CD4-positive, alpha-beta memory T cell (primary cell): Measurements from ENCODE around the gene VENTX. TPM values are rescaled to one million over a fixed set of nuclear protein-coding genes. Genes with fewer than 3 reads are reported as not detected.
A peak's percentile ranks its signal among the peaks of the same experiment; 100 is the strongest.

Experiments used
- CTCF ChIA-PET: fragments of 350-600 bp; sonication (Branson Sonifier 250); formaldehyde crosslinking; loops from one replicate; lab custom pipeline; 2021; ENCODE audit warnings: inconsistent platforms; ENCODE audit not compliant: partially characterized antibody; lab: Charles Lee
- POLR2A ChIA-PET: fragments of 350-600 bp; sonication (Branson Sonifier 250); formaldehyde crosslinking; loops from one replicate; lab custom pipeline; 2021; ENCODE audit not compliant: partially characterized antibody; lab: Charles Lee
- DNase-seq, 5 donors: peaks; one replicate each; pipeline versions ENCODE4 v3.0.0 to v3.0.0-alpha.2; 2020 to 2022; ENCODE audit warnings: mixed read lengths in 1 of 5
- H3K27ac ChIP-seq: one replicate; pipeline ENCODE4 v1.7.0; 2013; ENCODE audit warnings: low read depth, low read length
- H3K27me3 ChIP-seq: 2 replicates; pipeline ENCODE4 v1.7.0; 2013; ENCODE audit warnings: mild to moderate bottlenecking, low read length, moderate library complexity; ENCODE audit not compliant: insufficient read depth
- H3K36me3 ChIP-seq: 2 replicates; pipeline ENCODE4 v1.7.0; 2013; ENCODE audit warnings: mild to moderate bottlenecking, low read length, moderate library complexity; ENCODE audit not compliant: insufficient read depth
- H3K4me1 ChIP-seq: 2 replicates; pipeline ENCODE4 v1.7.0; 2013; ENCODE audit warnings: mild to moderate bottlenecking, low read length, moderate library complexity; ENCODE audit not compliant: insufficient read depth
- H3K4me3 ChIP-seq, 2 donors: one replicate each; pipeline ENCODE4 v1.7.0; 2013; ENCODE audit warnings: low read length in 2 of 2, mild to moderate bottlenecking in 1 of 2
- H3K9me3 ChIP-seq, 2 donors: one replicate each; pipeline ENCODE4 v1.7.0; 2013; ENCODE audit warnings: low read length in 2 of 2, control low read depth in 1 of 2; ENCODE audit not compliant: control insufficient read depth in 1 of 2
- H3K27ac Mint-ChIP-seq, 7 donors: one replicate each; pipeline ENCODE4 v1.8.0; 2020 to 2021; ENCODE audit warnings: mixed read lengths in 7 of 7, mild to moderate bottlenecking in 6 of 7, inconsistent platforms in 3 of 7, moderate library complexity in 3 of 7
- H3K27me3 Mint-ChIP-seq, 2 donors: one replicate each; pipeline ENCODE4 v1.8.0; 2020 to 2021; ENCODE audit warnings: mixed read lengths in 2 of 2
- H3K36me3 Mint-ChIP-seq, 2 donors: one replicate each; pipeline ENCODE4 v1.8.0; 2020 to 2021; ENCODE audit warnings: mixed read lengths in 2 of 2, inconsistent platforms in 1 of 2, mild to moderate bottlenecking in 1 of 2
- H3K4me1 Mint-ChIP-seq, 4 donors: one replicate each; pipeline ENCODE4 v1.8.0; 2020 to 2021; ENCODE audit warnings: mixed read lengths in 4 of 4, mild to moderate bottlenecking in 1 of 4
- H3K4me3 Mint-ChIP-seq, 8 donors: one replicate each; pipeline ENCODE4 v1.8.0; 2020 to 2021; ENCODE audit warnings: mixed read lengths in 8 of 8, mild to moderate bottlenecking in 7 of 8, moderate library complexity in 6 of 8, inconsistent platforms in 3 of 8
- H3K9me3 Mint-ChIP-seq, 8 donors: one replicate each; pipeline ENCODE4 v1.8.0; 2020 to 2021; ENCODE audit warnings: mixed read lengths in 8 of 8, mild to moderate bottlenecking in 5 of 8, inconsistent platforms in 3 of 8, moderate library complexity in 1 of 8
- intact Hi-C: fragments of 100-400 bp; cut with micrococcal nuclease; formaldehyde crosslinking; loops from one replicate; pipeline ENCODE4 v1.15.1; 2023
- polyA plus RNA-seq, 2 donors: library from polyadenylated mRNA; unstranded; fragments of 300-500 nt; fragmentation: Illumina TruSeq; gene quantifications; one replicate each; pipeline ENCODE4 v1.2.3, GENCODE V29; 2021
- total RNA-seq, 2 experiments: library from RNA; stranded (reverse); gene quantifications; one replicate each; pipeline ENCODE4 v1.2.3, GENCODE V29; 2021

Gene VENTX
- total and polyA plus RNA-seq, 4 experiments from 2014 or later = not detected

- Histone ChIP-seq H3K9me3 (no peaks in the 10 kb centered on the region), H3K4me3 (peak overlapping the region in 1 of 2 donors; percentile 3), H3K27me3 (no peaks in the 10 kb centered on the region), H3K36me3 (peaks cover 26% of the 10 kb centered on the region), H3K27ac (peak overlapping the region; percentile 99), H3K4me1 (peaks cover 50% of the 10 kb centered on the region)
- H3K9me3 Mint-ChIP-seq = no peaks in the 10 kb centered on the region
- peak overlapping the region; percentile 95 to 99 (median 98) for H3K27ac Mint-ChIP-seq
- H3K36me3 Mint-ChIP-seq = peaks cover 7 to 37% of the 10 kb centered on the region in 2 donors
- ChIA-PET POLR2A (interaction anchor here (0.6 to 11.6 kb wide), 5 partner anchors 17 to 95 kb away, joined by 3 to 236 read pairs (median 5); partner anchors contain the start of genes CALY, ECHS1, TUBGCP2 and ZNF511), CTCF (interaction anchor here (0.9 to 3.1 kb wide), 10 partner anchors 11 to 135 kb away, joined by 3 to 16 read pairs (median 6); no protein-coding TSS in a partner anchor)
- peak in 1 of 5 donors; percentile 44 for DNase-seq
- intact Hi-C loops = no loop called here
- peak overlapping the region; percentile 80 to 96 (median 89) for H3K4me3 Mint-ChIP-seq
- H3K27me3 Mint-ChIP-seq = no peaks in the 10 kb centered on the region
- peaks cover 15 to 48% (median 35%) of the 10 kb centered on the region in 4 donors for H3K4me1 Mint-ChIP-seq
Observed at GRCh38 chr10:133277993-133278576, 40.4 kb downstream of the VENTX start.

DNA sequence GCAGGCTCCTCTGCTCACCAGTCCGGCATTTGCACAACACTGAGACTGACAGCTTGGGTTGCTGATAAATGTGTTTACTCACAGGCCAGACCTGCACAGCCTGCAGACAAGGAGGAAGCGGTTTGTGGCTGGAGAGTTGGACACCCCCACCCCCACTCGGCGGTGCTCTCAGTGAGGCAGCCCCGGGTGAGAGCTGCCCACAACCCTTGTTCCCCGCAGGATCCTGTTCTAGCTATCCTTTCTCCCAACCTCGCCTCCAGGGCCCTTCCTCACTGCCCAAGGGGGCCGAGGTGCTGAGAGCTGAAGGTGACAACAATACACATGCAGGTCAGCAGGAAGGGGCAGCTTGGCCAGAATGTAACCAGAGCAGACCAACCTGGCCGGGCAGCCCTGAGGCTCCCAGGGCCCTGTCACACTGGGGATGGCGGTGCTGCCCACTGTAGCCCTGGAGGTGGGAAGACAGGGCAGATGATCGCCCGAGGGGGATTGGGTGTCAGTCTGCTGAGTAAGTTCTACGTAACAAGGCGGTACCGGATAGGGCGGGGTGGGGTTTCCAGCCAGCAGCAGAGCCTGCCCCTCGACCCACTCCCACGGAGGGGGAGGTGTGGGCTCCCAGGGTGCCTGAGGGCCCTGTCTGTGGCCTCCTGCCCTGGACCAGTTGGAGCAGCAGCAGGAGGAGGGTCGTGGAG, 41.1 kb downstream of the VENTX start:
- no peaks in the 10 kb centered on the region for H3K9me3 Mint-ChIP-seq
- Histone ChIP-seq H3K27ac (peak overlapping the region; percentile 99), H3K4me1 (peaks cover 50% of the 10 kb centered on the region), H3K9me3 (no peaks in the 10 kb centered on the region), H3K36me3 (peaks cover 24% of the 10 kb centered on the region), H3K27me3 (no peaks in the 10 kb centered on the region), H3K4me3 (peak overlapping the region in 1 of 2 donors; percentile 3)
- CTCF ChIA-PET = interaction anchor here (1.0 to 3.1 kb wide), 10 partner anchors 10 to 136 kb away, joined by 3 to 16 read pairs (median 6); no protein-coding TSS in a partner anchor
- H3K27me3 Mint-ChIP-seq = no peaks in the 10 kb centered on the region
- peak overlapping the region; percentile 80 to 96 (median 89) for H3K4me3 Mint-ChIP-seq
- DNase-seq = peak; percentile 73 to 89 (median 77)
- POLR2A ChIA-PET = interaction anchor here (0.6 to 11.6 kb wide), 5 partner anchors 17 to 94 kb away, joined by 3 to 236 read pairs (median 5); partner anchors contain the start of genes CALY, ECHS1, TUBGCP2 and ZNF511
- peaks cover 15 to 48% (median 35%) of the 10 kb centered on the region in 4 donors for H3K4me1 Mint-ChIP-seq
- H3K27ac Mint-ChIP-seq = peak overlapping the region; percentile 95 to 99 (median 98)
- peaks cover 10 to 40% of the 10 kb centered on the region in 2 donors for H3K36me3 Mint-ChIP-seq
- intact Hi-C loops = no loop called here

- intact Hi-C loops = no loop called here
- H3K27ac ChIP-seq = peak overlapping the region; percentile 99
- CTCF ChIA-PET = interaction anchor here (1.0 to 3.1 kb wide), 4 partner anchors 21 to 28 kb away, joined by 3 to 16 read pairs (median 9); no protein-coding TSS in a partner anchor
Observed at GRCh38 chr10:133279326-133280226, 41.9 kb downstream of the VENTX start.

GRCh38 chr10:133280391-133281059, 42.9 kb downstream of the VENTX start:
- no peak overlapping the region for H3K4me3 ChIP-seq
- intact Hi-C loops = no loop called here
- H3K27ac Mint-ChIP-seq = peak overlapping the region in 5 of 7 donors; percentile 11 to 98 (median 97)
- no peak overlapping the region for H3K27ac ChIP-seq
- no peaks in the 10 kb centered on the region for H3K9me3 ChIP-seq
- H3K36me3 Mint-ChIP-seq = peaks cover 23 to 43% of the 10 kb centered on the region in 2 donors
- no peak for DNase-seq
- H3K27me3 Mint-ChIP-seq = no peaks in the 10 kb centered on the region
- POLR2A ChIA-PET = interaction anchor here (0.7 to 11.6 kb wide), 3 partner anchors 19 to 78 kb away, joined by 3 to 236 read pairs (median 8); no protein-coding TSS in a partner anchor
- H3K36me3 ChIP-seq = peaks cover 40% of the 10 kb centered on the region
- no peak overlapping the region for H3K4me3 Mint-ChIP-seq
- H3K4me1 ChIP-seq = peaks cover 39% of the 10 kb centered on the region
- H3K4me1 Mint-ChIP-seq = peaks cover 15 to 37% (median 29%) of the 10 kb centered on the region in 4 donors
- H3K9me3 Mint-ChIP-seq = no peaks in the 10 kb centered on the region
- CTCF ChIA-PET = interaction anchor here (1.5 to 3.1 kb wide), 2 partner anchors 27 kb away, joined by 7 to 16 read pairs; no protein-coding TSS in a partner anchor
- no peaks in the 10 kb centered on the region for H3K27me3 ChIP-seq

More at GRCh38 chr10:133279326-133280226, 41.9 kb downstream of the VENTX start:
- POLR2A ChIA-PET = interaction anchor here (0.7 to 11.6 kb wide), 3 partner anchors 18 to 79 kb away, joined by 3 to 236 read pairs (median 8); no protein-coding TSS in a partner anchor
- H3K9me3 ChIP-seq = no peaks in the 10 kb centered on the region
- Mint-ChIP-seq H3K27ac (peak overlapping the region; percentile 75 to 99 (median 98)), H3K9me3 (no peaks in the 10 kb centered on the region), H3K4me1 (peaks cover 15 to 47% (median 34%) of the 10 kb centered on the region in 4 donors), H3K4me3 (peak overlapping the region in 1 of 8 donors; percentile 10), H3K36me3 (peaks cover 17 to 45% of the 10 kb centered on the region in 2 donors), H3K27me3 (no peaks in the 10 kb centered on the region)
- H3K4me3 ChIP-seq = no peak overlapping the region
- peaks cover 31% of the 10 kb centered on the region for H3K36me3 ChIP-seq
- no peak for DNase-seq
- H3K27me3 ChIP-seq = no peaks in the 10 kb centered on the region
- H3K4me1 ChIP-seq = peaks cover 47% of the 10 kb centered on the region

GRCh38 chr10:133281084-133281483, 43.4 kb downstream of the VENTX start:
- Histone ChIP-seq H3K4me3 (no peak overlapping the region), H3K36me3 (peaks cover 45% of the 10 kb centered on the region), H3K27ac (no peak overlapping the region), H3K27me3 (no peaks in the 10 kb centered on the region), H3K9me3 (no peaks in the 10 kb centered on the region), H3K4me1 (peaks cover 36% of the 10 kb centered on the region)
- intact Hi-C loops = no loop called here
- Mint-ChIP-seq H3K4me3 (no peak overlapping the region), H3K27ac (no peak overlapping the region), H3K9me3 (no peaks in the 10 kb centered on the region), H3K4me1 (peaks cover 17 to 36% (median 27%) of the 10 kb centered on the region in 4 donors), H3K27me3 (no peaks in the 10 kb centered on the region), H3K36me3 (peaks cover 28 to 43% of the 10 kb centered on the region in 2 donors)
- CTCF ChIA-PET = interaction anchor here (1.0 to 1.5 kb wide), 2 partner anchors 22 to 26 kb away, joined by 3 to 7 read pairs; no protein-coding TSS in a partner anchor
- no peak for DNase-seq
- POLR2A ChIA-PET = interaction anchor here (2.5 to 11.6 kb wide), 2 partner anchors 20 to 26 kb away, joined by 8 to 236 read pairs; no protein-coding TSS in a partner anchor
